ENCODE measurements around the gene ASPSCR1. TPM values are rescaled to one million over a fixed set of nuclear protein-coding genes. Genes with fewer than 3 reads are reported as not detected.
A peak's percentile ranks its signal among the peaks of the same experiment; 100 is the strongest.

ASPSCR1 gene
- total and polyA plus RNA-seq, 2 of the 13 experiments (the other 11 are each of a cell fraction or from before 2014, with no cell fraction given) = 274 to 314 TPM

DNA sequence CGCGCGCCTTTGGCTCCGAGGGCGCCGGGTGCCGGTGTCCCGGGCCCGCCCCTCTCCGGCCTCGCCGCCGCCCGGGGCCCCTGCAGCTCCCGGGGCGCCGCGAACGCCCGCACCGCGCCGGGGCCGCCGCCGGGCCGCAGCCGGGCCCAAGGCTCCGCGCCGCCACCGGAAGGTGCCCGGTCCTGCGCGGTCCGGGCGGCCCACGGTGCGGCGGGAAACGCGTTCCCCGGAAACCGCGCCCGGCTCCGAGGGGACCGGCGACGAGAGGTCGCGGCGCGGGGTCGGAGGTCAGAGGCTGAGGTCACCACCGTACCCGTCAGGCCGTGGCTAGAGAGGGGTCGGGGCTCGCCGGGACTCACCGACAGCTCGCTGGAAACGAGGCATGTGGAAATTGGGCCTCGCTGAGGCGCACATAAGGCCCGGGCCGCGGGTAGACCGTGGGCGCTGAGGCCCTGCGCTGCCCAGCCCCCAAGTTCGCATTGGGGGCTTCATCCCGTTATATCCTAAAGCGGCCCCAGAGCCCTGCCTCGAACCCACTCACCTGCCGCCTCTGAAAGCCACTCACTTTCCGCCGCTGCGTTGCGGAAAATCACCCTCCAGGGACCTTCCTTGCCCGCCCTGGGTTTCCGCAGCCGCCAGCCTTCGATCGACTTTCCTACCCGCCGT is 88.3 kb downstream of the ASPSCR1 start, which contains the start of gene DUS1L (continued):
- TF ChIP-seq MYC (CRISPR knock-in tag; IDR thresholded peaks at IDR 0.05; ENCODE audit: borderline replicate concordance) = peak; percentile 89
- TF ChIP-seq, protein P1, sequence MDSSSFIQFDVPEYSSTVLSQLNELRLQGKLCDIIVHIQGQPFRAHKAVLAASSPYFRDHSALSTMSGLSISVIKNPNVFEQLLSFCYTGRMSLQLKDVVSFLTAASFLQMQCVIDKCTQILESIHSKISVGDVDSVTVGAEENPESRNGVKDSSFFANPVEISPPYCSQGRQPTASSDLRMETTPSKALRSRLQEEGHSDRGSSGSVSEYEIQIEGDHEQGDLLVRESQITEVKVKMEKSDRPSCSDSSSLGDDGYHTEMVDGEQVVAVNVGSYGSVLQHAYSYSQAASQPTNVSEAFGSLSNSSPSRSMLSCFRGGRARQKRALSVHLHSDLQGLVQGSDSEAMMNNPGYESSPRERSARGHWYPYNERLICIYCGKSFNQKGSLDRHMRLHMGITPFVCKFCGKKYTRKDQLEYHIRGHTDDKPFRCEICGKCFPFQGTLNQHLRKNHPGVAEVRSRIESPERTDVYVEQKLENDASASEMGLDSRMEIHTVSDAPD (CRISPR knock-in tag; IDR thresholded peaks at IDR 0.05) = peak; percentile 70; the same call in 1 of the 2 replicates
- TF ChIP-seq ERF (CRISPR knock-in tag; IDR thresholded peaks at IDR 0.05) = peak; percentile 96
- TF ChIP-seq DRAP1 (CRISPR knock-in tag; IDR thresholded peaks at IDR 0.05) = peak; percentile 58; the same call in 1 of the 2 replicates
- TF ChIP-seq ZSCAN21 (CRISPR knock-in tag; IDR thresholded peaks at IDR 0.05; ENCODE audit: borderline replicate concordance) = peak; percentile 88; the same call in 1 of the 2 replicates
- TF ChIP-seq ZBTB10 (CRISPR knock-in tag; IDR thresholded peaks at IDR 0.05; ENCODE audit: borderline replicate concordance) = no peak; the same call in 1 of the 2 replicates
- 0 out of 2 replicates have a peak, but pooled peaks have one; percentile 35 for TF ChIP-seq ZNF335 (CRISPR knock-in tag; IDR thresholded peaks at IDR 0.05)
- no peak for TF ChIP-seq SRSF4 (IDR thresholded peaks at IDR 0.05; ENCODE audit: low read depth, low read length, poor library complexity, severe bottlenecking)
- no peak for TF ChIP-seq KIAA2018 (CRISPR knock-in tag; IDR thresholded peaks at IDR 0.05; ENCODE audit: borderline replicate concordance)
- TF ChIP-seq ZNF224 (CRISPR knock-in tag; IDR thresholded peaks at IDR 0.05) = no peak; the same call in 1 of the 2 replicates
- TF ChIP-seq CHD2 (IDR thresholded peaks at IDR 0.05; ENCODE audit: low read depth, low read length) = no peak
- TF ChIP-seq KLF6 (CRISPR knock-in tag; IDR thresholded peaks at IDR 0.05) = peak; percentile 91
- no peak for TF ChIP-seq ATAD3A (CRISPR knock-in tag; IDR thresholded peaks at IDR 0.05)
- no peak for TF ChIP-seq U2AF1 (optimal IDR thresholded peaks at IDR 0.05; ENCODE audit: low read depth, low read length)
- TF ChIP-seq MTA3 (CRISPR knock-in tag; IDR thresholded peaks at IDR 0.05) = no peak
